Measurements from ENCODE around the gene CLIC1. TPM values are rescaled to one million over a fixed set of nuclear protein-coding genes. Genes with fewer than 3 reads are reported as not detected.

CLIC1 gene
- polyA plus RNA-seq, 2 of the 4 experiments (the other 2 are of a cell fraction) = 249 to 346 TPM

DNA sequence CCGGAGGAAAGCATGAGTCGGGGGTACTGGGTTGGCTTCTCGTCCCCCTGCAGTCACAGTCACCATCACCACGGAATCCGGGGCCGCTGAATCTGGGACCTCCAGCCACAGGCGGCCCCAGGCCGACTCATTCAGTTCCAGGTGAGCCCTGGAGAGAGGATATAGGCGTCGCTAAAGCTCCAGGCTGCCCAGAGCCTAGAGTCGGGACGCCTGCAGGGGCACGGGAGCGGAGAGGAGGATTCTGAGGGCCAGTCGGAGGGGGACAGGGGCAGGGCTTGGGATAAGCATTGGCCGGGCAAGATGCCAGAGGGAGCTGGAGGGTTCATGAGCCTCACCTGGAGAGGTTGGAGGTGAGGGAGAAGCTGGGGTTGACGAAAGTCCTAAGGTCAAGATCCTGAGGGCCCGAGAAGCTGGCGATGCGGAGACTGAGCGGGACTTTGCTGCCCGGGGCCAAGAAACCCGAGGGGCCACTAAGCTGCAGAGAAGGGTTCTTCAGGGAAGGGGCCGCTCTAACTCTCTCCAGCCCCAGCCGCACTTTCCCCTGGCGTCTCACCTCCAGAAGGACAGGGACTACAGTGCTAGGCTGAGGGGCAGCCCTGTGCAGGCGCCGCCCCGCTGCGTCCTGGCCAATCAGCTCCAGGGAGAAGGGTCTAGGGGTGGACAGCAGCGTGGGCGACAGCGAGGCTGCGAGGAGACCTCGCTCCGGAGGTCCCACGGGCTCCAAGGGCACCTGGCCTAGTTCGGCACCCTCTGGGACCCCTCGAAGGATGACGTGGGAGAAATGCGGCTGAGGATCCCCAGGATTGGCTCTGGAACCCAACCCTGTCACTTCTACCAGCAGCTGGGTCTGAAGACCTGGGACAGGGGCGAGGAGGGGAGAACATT lies 29.8 kb upstream of the CLIC1 start:
- Histone ChIP-seq H3K4me2 (no peak overlapping the region), H3K4me1 (no peaks in the 10 kb centered on the region), H3K4me3 (no peak overlapping the region), H3K9me3 (no peaks in the 10 kb centered on the region), H3K27ac (no peak overlapping the region)
- TF ChIP-seq POLR2A (IDR thresholded peaks at IDR 0.05; ENCODE audit: low read length) (no peak), PHF8 (IDR thresholded peaks at IDR 0.05; ENCODE audit: borderline replicate concordance, low read depth) (no peak), MAZ (IDR thresholded peaks at IDR 0.05; ENCODE audit: borderline replicate concordance, low read depth, low read length) (no peak), JUNB (IDR thresholded peaks at IDR 0.05) (no peak), EP300 (IDR thresholded peaks at IDR 0.05) (no peak), HOXA7 (CRISPR knock-in tag; IDR thresholded peaks at IDR 0.05) (no peak), CHD2 (IDR thresholded peaks at IDR 0.05; ENCODE audit: low read length, partially characterized antibody) (no peak), HDAC2 (IDR thresholded peaks at IDR 0.05) (no peak), HEYL (CRISPR knock-in tag; IDR thresholded peaks at IDR 0.05) (no peak), RNF2 (IDR thresholded peaks at IDR 0.05; ENCODE audit: borderline replicate concordance, low read depth) (no peak), CBX8 (IDR thresholded peaks at IDR 0.05) (no peak), EHF (CRISPR knock-in tag; IDR thresholded peaks at IDR 0.05) (no peak), HOXB13 (CRISPR knock-in tag; IDR thresholded peaks at IDR 0.05; ENCODE audit: low read depth) (no peak)
- TF ChIP-seq, protein P1, sequence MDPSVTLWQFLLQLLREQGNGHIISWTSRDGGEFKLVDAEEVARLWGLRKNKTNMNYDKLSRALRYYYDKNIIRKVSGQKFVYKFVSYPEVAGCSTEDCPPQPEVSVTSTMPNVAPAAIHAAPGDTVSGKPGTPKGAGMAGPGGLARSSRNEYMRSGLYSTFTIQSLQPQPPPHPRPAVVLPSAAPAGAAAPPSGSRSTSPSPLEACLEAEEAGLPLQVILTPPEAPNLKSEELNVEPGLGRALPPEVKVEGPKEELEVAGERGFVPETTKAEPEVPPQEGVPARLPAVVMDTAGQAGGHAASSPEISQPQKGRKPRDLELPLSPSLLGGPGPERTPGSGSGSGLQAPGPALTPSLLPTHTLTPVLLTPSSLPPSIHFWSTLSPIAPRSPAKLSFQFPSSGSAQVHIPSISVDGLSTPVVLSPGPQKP (IDR thresholded peaks at IDR 0.05; ENCODE audit: low read depth, low read length) = no peak
- FAIRE-seq (no peak), ATAC-seq (no peak), DNase-seq (ENCODE audit: low read depth in 1 of 2, low spot score in 1 of 2) (no peak)
- CTCF ChIA-PET = interaction anchor here (0.7 to 1.7 kb wide), 6 partner anchors 9 to 36 kb away, joined by 3 to 6 read pairs (median 4); partner anchors contain the start of genes DDAH2 and VWA7
- POLR2A ChIA-PET = no interaction called here
- 88% methylated on average over 23 of the region's 42 CpGs for WGBS (ENCODE audit: missing lambda C conversion rate)

DNA sequence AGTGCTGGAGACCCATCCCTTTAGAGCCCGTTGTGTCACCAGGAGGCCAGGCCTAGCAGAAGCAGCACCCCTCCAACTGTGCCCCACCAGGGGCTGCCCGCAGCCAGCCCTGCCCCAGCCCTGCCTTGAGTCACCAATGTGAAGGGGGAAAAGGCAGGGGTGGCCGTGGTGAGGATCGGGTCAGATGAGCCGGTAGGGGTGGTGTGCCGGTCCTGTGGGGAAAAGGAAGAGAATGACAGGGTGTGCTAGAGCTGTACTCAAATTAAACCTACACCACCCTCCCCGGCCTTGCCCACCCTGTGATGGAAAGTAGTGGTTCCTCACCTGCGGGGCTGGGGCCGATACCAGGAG lies 29.2 kb upstream of the CLIC1 start:
- Histone ChIP-seq H3K4me1 (no peaks in the 10 kb centered on the region), H3K9me3 (no peaks in the 10 kb centered on the region), H3K4me2 (no peak overlapping the region), H3K4me3 (no peak overlapping the region), H3K27ac (no peak overlapping the region)
- POLR2A ChIA-PET = no interaction called here
- 90% methylated on average over 9 of the region's 9 CpGs for WGBS (ENCODE audit: missing lambda C conversion rate)
- TF ChIP-seq, protein P2, sequence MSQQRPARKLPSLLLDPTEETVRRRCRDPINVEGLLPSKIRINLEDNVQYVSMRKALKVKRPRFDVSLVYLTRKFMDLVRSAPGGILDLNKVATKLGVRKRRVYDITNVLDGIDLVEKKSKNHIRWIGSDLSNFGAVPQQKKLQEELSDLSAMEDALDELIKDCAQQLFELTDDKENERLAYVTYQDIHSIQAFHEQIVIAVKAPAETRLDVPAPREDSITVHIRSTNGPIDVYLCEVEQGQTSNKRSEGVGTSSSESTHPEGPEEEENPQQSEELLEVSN (IDR thresholded peaks at IDR 0.05; ENCODE audit: borderline replicate concordance, low read depth) = no peak
- TF ChIP-seq, protein P3, sequence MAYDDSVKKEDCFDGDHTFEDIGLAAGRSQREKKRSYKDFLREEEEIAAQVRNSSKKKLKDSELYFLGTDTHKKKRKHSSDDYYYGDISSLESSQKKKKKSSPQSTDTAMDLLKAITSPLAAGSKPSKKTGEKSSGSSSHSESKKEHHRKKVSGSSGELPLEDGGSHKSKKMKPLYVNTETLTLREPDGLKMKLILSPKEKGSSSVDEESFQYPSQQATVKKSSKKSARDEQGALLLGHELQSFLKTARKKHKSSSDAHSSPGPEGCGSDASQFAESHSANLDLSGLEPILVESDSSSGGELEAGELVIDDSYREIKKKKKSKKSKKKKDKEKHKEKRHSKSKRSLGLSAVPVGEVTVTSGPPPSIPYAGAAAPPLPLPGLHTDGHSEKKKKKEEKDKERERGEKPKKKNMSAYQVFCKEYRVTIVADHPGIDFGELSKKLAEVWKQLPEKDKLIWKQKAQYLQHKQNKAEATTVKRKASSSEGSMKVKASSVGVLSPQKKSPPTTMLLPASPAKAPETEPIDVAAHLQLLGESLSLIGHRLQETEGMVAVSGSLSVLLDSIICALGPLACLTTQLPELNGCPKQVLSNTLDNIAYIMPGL (CRISPR knock-in tag; IDR thresholded peaks at IDR 0.05; ENCODE audit: borderline replicate concordance) = no peak
- TF ChIP-seq TP53 (CRISPR knock-in tag; IDR thresholded peaks at IDR 0.05) = no peak
- no peak for TF ChIP-seq RAD21 (conservative IDR thresholded peaks at IDR 0.05 in 1 of 2, IDR thresholded peaks at IDR 0.05 in 1 of 2)
- no peak for TF ChIP-seq HDAC2 (IDR thresholded peaks at IDR 0.05)
- TF ChIP-seq, protein P4, sequence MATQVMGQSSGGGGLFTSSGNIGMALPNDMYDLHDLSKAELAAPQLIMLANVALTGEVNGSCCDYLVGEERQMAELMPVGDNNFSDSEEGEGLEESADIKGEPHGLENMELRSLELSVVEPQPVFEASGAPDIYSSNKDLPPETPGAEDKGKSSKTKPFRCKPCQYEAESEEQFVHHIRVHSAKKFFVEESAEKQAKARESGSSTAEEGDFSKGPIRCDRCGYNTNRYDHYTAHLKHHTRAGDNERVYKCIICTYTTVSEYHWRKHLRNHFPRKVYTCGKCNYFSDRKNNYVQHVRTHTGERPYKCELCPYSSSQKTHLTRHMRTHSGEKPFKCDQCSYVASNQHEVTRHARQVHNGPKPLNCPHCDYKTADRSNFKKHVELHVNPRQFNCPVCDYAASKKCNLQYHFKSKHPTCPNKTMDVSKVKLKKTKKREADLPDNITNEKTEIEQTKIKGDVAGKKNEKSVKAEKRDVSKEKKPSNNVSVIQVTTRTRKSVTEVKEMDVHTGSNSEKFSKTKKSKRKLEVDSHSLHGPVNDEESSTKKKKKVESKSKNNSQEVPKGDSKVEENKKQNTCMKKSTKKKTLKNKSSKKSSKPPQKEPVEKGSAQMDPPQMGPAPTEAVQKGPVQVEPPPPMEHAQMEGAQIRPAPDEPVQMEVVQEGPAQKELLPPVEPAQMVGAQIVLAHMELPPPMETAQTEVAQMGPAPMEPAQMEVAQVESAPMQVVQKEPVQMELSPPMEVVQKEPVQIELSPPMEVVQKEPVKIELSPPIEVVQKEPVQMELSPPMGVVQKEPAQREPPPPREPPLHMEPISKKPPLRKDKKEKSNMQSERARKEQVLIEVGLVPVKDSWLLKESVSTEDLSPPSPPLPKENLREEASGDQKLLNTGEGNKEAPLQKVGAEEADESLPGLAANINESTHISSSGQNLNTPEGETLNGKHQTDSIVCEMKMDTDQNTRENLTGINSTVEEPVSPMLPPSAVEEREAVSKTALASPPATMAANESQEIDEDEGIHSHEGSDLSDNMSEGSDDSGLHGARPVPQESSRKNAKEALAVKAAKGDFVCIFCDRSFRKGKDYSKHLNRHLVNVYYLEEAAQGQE (IDR thresholded peaks at IDR 0.05) = no peak
- ATAC-seq (no peak), FAIRE-seq (no peak), DNase-seq (ENCODE audit: low read depth in 1 of 2, low spot score in 1 of 2) (no peak)
- CTCF ChIA-PET = interaction anchor here (1.5 to 1.6 kb wide), 2 partner anchors 9 to 36 kb away, joined by 4 to 6 read pairs; partner anchors contain the start of gene DDAH2

Data from A549 (cell line).